ENCODE data around the gene PPIG. TPM values are rescaled to one million over a fixed set of nuclear protein-coding genes. Genes with fewer than 3 reads are reported as not detected.
A peak's percentile ranks its signal among the peaks of the same experiment; 100 is the strongest.

The PPIG gene
- total and polyA plus RNA-seq, 9 of the 15 experiments (the other 6 are each of a cell fraction or from before 2014, with no cell fraction given), result 52.5 to 166 (median 124) TPM

DNA sequence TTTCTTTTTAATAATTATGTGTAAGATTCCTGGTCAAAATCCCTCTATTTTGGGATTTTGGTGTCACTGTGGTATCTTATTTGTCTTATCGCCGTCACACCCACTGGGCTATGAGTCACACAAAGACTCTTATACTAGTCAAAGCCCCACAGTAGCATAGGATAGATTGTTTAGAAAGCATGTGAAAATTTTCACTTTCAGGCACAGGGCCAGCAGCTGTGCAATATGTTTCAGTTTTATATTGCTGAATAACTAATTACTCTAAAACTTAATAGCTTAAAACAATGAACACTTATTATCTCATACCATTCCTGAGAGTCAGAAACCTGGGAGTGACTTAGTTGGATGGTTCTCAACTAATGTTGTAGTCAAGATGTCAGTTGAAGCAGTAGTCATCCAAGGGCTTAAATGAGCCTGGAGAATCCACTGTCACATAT is 86.1 kb downstream of the PPIG start (continued):
- TF ChIP-seq HCFC1 (IDR thresholded peaks at IDR 0.05; ENCODE audit: low read depth, low read length) (no peak), ZNF384 (IDR thresholded peaks at IDR 0.05; ENCODE audit: low read depth, low read length) (no peak), EHMT2 (IDR thresholded peaks at IDR 0.05) (0 out of 2 replicates have a peak, but pooled peaks have one; percentile 58), HDAC2 (IDR thresholded peaks at IDR 0.05) (peak; percentile 29; the same call in 1 of the 2 replicates), CBX3 (IDR thresholded peaks at IDR 0.05; ENCODE audit: borderline replicate concordance in 1 of 2, low read length in 2 of 2) (0 out of 3 replicates have a peak, but pooled peaks of 1 of the 2 experiments have one; percentile 32), ZBTB7A (IDR thresholded peaks at IDR 0.05; ENCODE audit: borderline replicate concordance, control insufficient read depth, low read depth, low read length) (no peak), BHLHE40 (IDR thresholded peaks at IDR 0.05; ENCODE audit: low read length) (peak; percentile 22; the same call in 1 of the 2 replicates), BCOR (IDR thresholded peaks at IDR 0.05) (no peak), EP400 (IDR thresholded peaks at IDR 0.05) (peak; percentile 28; the same call in 1 of the 2 replicates), NR2C1 (IDR thresholded peaks at IDR 0.05) (no peak), NR2C1 (tag; IDR thresholded peaks at IDR 0.05) (no peak), FOS (IDR thresholded peaks at IDR 0.05; ENCODE audit: extremely low read depth, insufficient read length) (peak; percentile 81)
- TF ChIP-seq, protein P1, sequence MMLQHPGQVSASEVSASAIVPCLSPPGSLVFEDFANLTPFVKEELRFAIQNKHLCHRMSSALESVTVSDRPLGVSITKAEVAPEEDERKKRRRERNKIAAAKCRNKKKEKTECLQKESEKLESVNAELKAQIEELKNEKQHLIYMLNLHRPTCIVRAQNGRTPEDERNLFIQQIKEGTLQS (IDR thresholded peaks at IDR 0.05), result peak; percentile 96
- TF ChIP-seq, protein P1 (CRISPR knock-in tag; conservative IDR thresholded peaks at IDR 0.05), result peak; percentile 53
- TF ChIP-seq, protein P2, sequence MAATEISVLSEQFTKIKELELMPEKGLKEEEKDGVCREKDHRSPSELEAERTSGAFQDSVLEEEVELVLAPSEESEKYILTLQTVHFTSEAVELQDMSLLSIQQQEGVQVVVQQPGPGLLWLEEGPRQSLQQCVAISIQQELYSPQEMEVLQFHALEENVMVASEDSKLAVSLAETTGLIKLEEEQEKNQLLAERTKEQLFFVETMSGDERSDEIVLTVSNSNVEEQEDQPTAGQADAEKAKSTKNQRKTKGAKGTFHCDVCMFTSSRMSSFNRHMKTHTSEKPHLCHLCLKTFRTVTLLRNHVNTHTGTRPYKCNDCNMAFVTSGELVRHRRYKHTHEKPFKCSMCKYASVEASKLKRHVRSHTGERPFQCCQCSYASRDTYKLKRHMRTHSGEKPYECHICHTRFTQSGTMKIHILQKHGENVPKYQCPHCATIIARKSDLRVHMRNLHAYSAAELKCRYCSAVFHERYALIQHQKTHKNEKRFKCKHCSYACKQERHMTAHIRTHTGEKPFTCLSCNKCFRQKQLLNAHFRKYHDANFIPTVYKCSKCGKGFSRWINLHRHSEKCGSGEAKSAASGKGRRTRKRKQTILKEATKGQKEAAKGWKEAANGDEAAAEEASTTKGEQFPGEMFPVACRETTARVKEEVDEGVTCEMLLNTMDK (IDR thresholded peaks at IDR 0.05; ENCODE audit: borderline replicate concordance, insufficient read depth, low read depth, low read length, poor library complexity, severe bottlenecking), result no peak
- TF ChIP-seq, protein P3, sequence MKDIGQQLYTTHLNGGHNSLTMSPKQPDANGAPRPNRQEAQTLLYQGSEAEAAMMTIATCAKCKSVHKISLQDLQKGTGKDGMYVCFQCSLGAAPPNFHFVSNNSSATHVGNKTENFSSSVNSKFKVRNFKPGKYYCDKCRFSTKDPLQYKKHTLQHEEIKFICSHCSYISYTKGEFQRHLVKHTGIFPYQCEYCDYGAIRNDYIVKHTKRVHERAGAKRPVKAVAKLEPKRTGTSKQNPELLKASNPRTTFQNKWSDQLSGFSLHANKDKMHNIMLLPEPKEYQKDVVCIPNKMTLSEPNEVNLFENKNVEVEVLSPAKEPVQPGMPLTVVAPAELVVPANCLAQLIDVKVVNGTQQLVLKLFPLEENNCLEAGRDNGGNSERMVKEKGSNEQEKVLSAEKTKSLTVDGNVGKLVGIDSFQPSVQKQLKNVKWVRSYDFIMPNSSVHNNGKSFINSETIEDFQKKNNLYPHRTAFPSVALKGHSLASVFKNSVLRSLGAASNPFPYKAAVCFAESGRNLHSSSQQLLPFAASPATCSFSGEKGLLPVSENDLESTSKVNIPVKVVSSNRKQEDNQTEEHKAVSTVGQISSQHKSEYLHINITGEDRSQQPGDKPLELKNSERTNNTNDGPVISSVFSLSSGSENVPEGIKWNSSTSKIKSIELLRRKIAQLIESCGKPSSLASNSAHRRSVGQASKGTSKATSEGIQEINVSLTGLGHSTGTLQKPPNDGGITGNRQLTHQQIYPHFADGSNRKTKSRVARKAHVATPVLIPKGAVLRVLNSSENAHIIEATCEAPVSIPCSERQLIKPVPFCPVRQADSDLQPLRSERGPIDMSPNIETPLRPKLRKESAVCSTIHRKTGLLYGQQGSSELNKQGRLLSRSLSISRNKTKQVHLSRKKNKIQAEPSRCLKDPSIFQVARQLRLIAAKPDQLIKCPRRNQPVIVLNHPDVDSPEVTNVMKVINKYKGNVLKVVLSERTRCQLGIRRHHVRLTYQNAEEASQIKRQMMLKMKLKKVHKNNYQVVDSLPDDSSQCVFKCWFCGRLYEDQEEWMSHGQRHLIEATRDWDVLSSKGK (CRISPR knock-in tag; IDR thresholded peaks at IDR 0.05), result no peak
- TF ChIP-seq, protein P4, sequence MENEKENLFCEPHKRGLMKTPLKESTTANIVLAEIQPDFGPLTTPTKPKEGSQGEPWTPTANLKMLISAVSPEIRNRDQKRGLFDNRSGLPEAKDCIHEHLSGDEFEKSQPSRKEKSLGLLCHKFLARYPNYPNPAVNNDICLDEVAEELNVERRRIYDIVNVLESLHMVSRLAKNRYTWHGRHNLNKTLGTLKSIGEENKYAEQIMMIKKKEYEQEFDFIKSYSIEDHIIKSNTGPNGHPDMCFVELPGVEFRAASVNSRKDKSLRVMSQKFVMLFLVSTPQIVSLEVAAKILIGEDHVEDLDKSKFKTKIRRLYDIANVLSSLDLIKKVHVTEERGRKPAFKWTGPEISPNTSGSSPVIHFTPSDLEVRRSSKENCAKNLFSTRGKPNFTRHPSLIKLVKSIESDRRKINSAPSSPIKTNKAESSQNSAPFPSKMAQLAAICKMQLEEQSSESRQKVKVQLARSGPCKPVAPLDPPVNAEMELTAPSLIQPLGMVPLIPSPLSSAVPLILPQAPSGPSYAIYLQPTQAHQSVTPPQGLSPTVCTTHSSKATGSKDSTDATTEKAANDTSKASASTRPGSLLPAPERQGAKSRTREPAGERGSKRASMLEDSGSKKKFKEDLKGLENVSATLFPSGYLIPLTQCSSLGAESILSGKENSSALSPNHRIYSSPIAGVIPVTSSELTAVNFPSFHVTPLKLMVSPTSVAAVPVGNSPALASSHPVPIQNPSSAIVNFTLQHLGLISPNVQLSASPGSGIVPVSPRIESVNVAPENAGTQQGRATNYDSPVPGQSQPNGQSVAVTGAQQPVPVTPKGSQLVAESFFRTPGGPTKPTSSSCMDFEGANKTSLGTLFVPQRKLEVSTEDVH (IDR thresholded peaks at IDR 0.05; ENCODE audit: low read depth, partially characterized antibody), result no peak
- TF ChIP-seq, protein P5, sequence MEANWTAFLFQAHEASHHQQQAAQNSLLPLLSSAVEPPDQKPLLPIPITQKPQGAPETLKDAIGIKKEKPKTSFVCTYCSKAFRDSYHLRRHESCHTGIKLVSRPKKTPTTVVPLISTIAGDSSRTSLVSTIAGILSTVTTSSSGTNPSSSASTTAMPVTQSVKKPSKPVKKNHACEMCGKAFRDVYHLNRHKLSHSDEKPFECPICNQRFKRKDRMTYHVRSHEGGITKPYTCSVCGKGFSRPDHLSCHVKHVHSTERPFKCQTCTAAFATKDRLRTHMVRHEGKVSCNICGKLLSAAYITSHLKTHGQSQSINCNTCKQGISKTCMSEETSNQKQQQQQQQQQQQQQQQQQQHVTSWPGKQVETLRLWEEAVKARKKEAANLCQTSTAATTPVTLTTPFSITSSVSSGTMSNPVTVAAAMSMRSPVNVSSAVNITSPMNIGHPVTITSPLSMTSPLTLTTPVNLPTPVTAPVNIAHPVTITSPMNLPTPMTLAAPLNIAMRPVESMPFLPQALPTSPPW (CRISPR knock-in tag; IDR thresholded peaks at IDR 0.05), result peak; percentile 34; the same call in 1 of the 2 replicates
